K562 (cell line): ENCODE results near the gene HOXD12. TPM values are rescaled to one million over a fixed set of nuclear protein-coding genes. Genes with fewer than 3 reads are reported as not detected.

ENCODE experiments used
- ATAC-seq: fragments of 200-7000 bp; cut with Tn5 transposase; 3 replicates; pipeline ENCODE4 v1.9.1; 2020; ENCODE audit warnings: moderate library complexity
- BruUV-seq: library from RNA; stranded (reverse); fragments of 400-500 nt; replicated peaks from 2 replicates; lab custom pipeline; 2021; lab: Mats Ljungman, UMichigan
- CTCF ChIA-PET: fragments of 300-600 bp; formaldehyde crosslinking; extraction: SDS; loops from one replicate; lab custom pipeline; 2021; ENCODE audit warnings: low intra/inter-chr PET ratio; lab: Yijun Ruan, JAX
- POLR2A ChIA-PET: fragments of 300-600, 350-650 bp; sonication (Branson Sonifier 250); formaldehyde crosslinking; extraction: SDS; loops from one replicate; lab custom pipeline; 2021; ENCODE audit warnings: antibody characterized with exemption, inconsistent platforms; lab: Yijun Ruan, JAX
- DNase-seq, 4 experiments: peaks; one replicate each; pipeline versions ENCODE4 v3.0.0 to v3.0.0-alpha.2; 2011 to 2018; ENCODE audit warnings: low spot score in 3 of 4, mixed read lengths in 3 of 4; ENCODE audit errors: extremely low read depth in 1 of 4
- FAIRE-seq: peaks from 2 replicates; lab custom pipeline; 2011; peaks lifted over from hg19 to GRCh38; lab: Jason Lieb, UNC
- H2AFZ ChIP-seq: 2 replicates; pipeline ENCODE4 v1.6.0; 2011; ENCODE audit warnings: low read depth, low read length, control low read depth, inconsistent platforms
- H3K27ac ChIP-seq: fragments of 200-600 bp; 3 replicates; pipeline ENCODE4 v1.8.0; 2011; ENCODE audit warnings: low read depth, mild to moderate bottlenecking, control low read depth, inconsistent platforms, low read length, moderate library complexity, mixed read lengths; ENCODE audit errors: extremely low read depth
- H3K27me3 ChIP-seq, 2 experiments: fragments of 300-600 bp in 1 of 2; 2 replicates in 1 of 2; 3 replicates in 1 of 2; pipeline versions ENCODE4 v1.6.0 to v1.8.0; 2011; ENCODE audit warnings: inconsistent platforms in 2 of 2, low read length in 2 of 2, mild to moderate bottlenecking in 1 of 2, mixed read lengths in 1 of 2, moderate library complexity in 1 of 2; ENCODE audit not compliant: control insufficient read depth in 2 of 2, insufficient read depth in 2 of 2
- H3K36me3 ChIP-seq: fragments of 300-600 bp; 3 replicates; pipeline ENCODE4 v1.8.0; 2011; ENCODE audit warnings: mild to moderate bottlenecking, low read length, inconsistent platforms; ENCODE audit not compliant: control insufficient read depth, insufficient read depth
- H3K4me1 ChIP-seq, 2 experiments: fragments of 200-600 bp in 1 of 2; replicated peaks in 1 of 2; 2 replicates in 1 of 2; 3 replicates in 1 of 2; pipeline versions ENCODE4 v1.5.1 to v1.8.0; 2011; ENCODE audit warnings: inconsistent platforms in 2 of 2, low read length in 2 of 2, mild to moderate bottlenecking in 1 of 2, mixed read lengths in 1 of 2, moderate library complexity in 1 of 2; ENCODE audit not compliant: control insufficient read depth in 2 of 2, insufficient read depth in 2 of 2
- H3K4me2 ChIP-seq: 2 replicates; pipeline ENCODE4 v1.6.1; 2011; ENCODE audit warnings: low read length, control low read depth, inconsistent platforms, mixed read lengths; ENCODE audit not compliant: insufficient read depth
- H3K4me3 ChIP-seq: fragments of 200-600 bp; sonication (generic), shearing (Covaris generic); 2 replicates; pipeline ENCODE4 v1.5.1; 2016; ENCODE audit warnings: control low read depth, inconsistent platforms
- H3K79me2 ChIP-seq: fragments of 200-600 bp; 3 replicates; pipeline ENCODE4 v1.8.0; 2011; ENCODE audit warnings: low read length, inconsistent platforms; ENCODE audit not compliant: control insufficient read depth, insufficient read depth
- H3K9ac ChIP-seq, 2 experiments: 2 replicates each; pipeline versions ENCODE4 v1.6.0 to v1.6.1; 2011; ENCODE audit warnings: low read depth in 2 of 2, low read length in 2 of 2, control low read depth in 1 of 2, inconsistent platforms in 1 of 2, mild to moderate bottlenecking in 1 of 2, mixed read lengths in 1 of 2; ENCODE audit not compliant: insufficient read depth in 1 of 2
- H3K9me1 ChIP-seq: one replicate; pipeline ENCODE4 v1.6.0; 2011; ENCODE audit warnings: inconsistent platforms, mild to moderate bottlenecking, low read length, moderate library complexity; ENCODE audit not compliant: control insufficient read depth, insufficient read depth
- H3K9me3 ChIP-seq: replicated peaks from 2 replicates; pipeline ENCODE4 v1.5.1; 2011; ENCODE audit warnings: low read depth, low read length, inconsistent platforms; ENCODE audit not compliant: control insufficient read depth, insufficient read depth
- H4K20me1 ChIP-seq: replicated peaks from 2 replicates; pipeline ENCODE4 v1.6.1; 2011; ENCODE audit warnings: low read length, inconsistent platforms, mixed read lengths; ENCODE audit not compliant: control insufficient read depth, insufficient read depth
- ADNP ChIP-seq: fragments of 200-800 bp; sonication (Bioruptor generic); IDR thresholded peaks from 2 replicates; pipeline ENCODE4 v1.6.1; 2016; ENCODE audit warnings: missing genetic modification characterization, missing compliant biosample characterization
- DMBX1 ChIP-seq: fragments of 250-450 bp; sonication (Bioruptor Pico); IDR thresholded peaks from 2 replicates; pipeline ENCODE4 v1.8.0; 2022; ENCODE audit warnings: inconsistent platforms, mild to moderate bottlenecking, moderate library complexity, borderline replicate concordance
- FOXK2 ChIP-seq, 2 experiments: fragments of 450-650 bp; IDR thresholded peaks in 1 of 2; conservative IDR thresholded peaks in 1 of 2; 2 replicates each; pipeline ENCODE4 v1.6.1; 2016; ENCODE audit warnings: low read depth in 2 of 2, mild to moderate bottlenecking in 1 of 2
- GABPA ChIP-seq: fragments of 200-800 bp; sonication (Bioruptor generic); conservative IDR thresholded peaks from 2 replicates; pipeline ENCODE4 v1.6.1; 2016; ENCODE audit warnings: low read depth, missing genetic modification characterization, missing compliant biosample characterization
- GTF2E2 ChIP-seq: fragments of 200-800 bp; sonication (Bioruptor generic); IDR thresholded peaks from 2 replicates; pipeline ENCODE4 v1.6.1; 2016; ENCODE audit warnings: missing genetic modification characterization, missing compliant biosample characterization
- HMBOX1 ChIP-seq: sonication (generic); IDR thresholded peaks from 2 replicates; pipeline ENCODE4 v1.6.1; 2016
- ILK ChIP-seq: fragments of 450-650 bp; IDR thresholded peaks from 2 replicates; pipeline ENCODE4 v1.6.1; 2016; ENCODE audit warnings: missing genetic modification characterization, low read depth, mild to moderate bottlenecking, missing compliant biosample characterization, moderate library complexity, borderline replicate concordance
- PHB2 ChIP-seq: fragments of 450-650 bp; IDR thresholded peaks from 2 replicates; pipeline ENCODE4 v1.6.1; 2017; ENCODE audit warnings: low read depth
- RBM22 ChIP-seq: fragments of 200-400 bp; formaldehyde crosslinking; IDR thresholded peaks from 2 replicates; pipeline ENCODE4 v1.6.1; 2018; ENCODE audit warnings: low read length, low read depth; ENCODE audit not compliant: poor library complexity, severe bottlenecking
- ZNF143 ChIP-seq: sonication (generic); formaldehyde crosslinking; IDR thresholded peaks from 2 replicates; pipeline ENCODE4 v1.9.0; 2022; ENCODE audit warnings: mild to moderate bottlenecking, missing genetic modification reagents
- ZNF24 ChIP-seq: fragments of 450-650 bp; IDR thresholded peaks from 2 replicates; pipeline ENCODE4 v1.6.1; 2016
- ZNF561 ChIP-seq: fragments of 450-650 bp; formaldehyde crosslinking; conservative IDR thresholded peaks from 2 replicates; pipeline ENCODE4 v1.4.0; 2020; ENCODE audit warnings: mild to moderate bottlenecking, moderate library complexity
- in situ Hi-C: fragments of 300-500 bp; cut with MboI; formaldehyde crosslinking; loops from 4 replicates; pipeline ENCODE4 v1.15.0; 2018; ENCODE audit warnings: inconsistent platforms, mixed read lengths
- intact Hi-C: fragments of 100-400 bp; cut with micrococcal nuclease; formaldehyde crosslinking; loops from 2 replicates; pipeline ENCODE4 v1.14.2; 2022
- polyA plus RNA-seq, 8 experiments: library from polyadenylated mRNA; depleted of rRNA in 4 of 8; stranded (reverse) in 5 of 8; unstranded in 3 of 8; fragments of >200 nt; fragmentation: Nextera tagmentation in 2 of 8; fragmentation: Illumina TruSeq in 1 of 8; extraction: Ambion mirVana in 2 of 8; extraction: Trizol in 1 of 8; gene quantifications; 2 replicates each; pipeline versions ENCODE4 v1.2.1 to v1.2.3, GENCODE V29; 2011 to 2014; ENCODE audit warnings: inconsistent platforms in 1 of 8, missing spikeins in 1 of 8
- total RNA-seq, 7 experiments: library from RNA; depleted of rRNA in 6 of 7; stranded (reverse); fragments of >200 nt in 6 of 7; fragmentation: Illumina TruSeq in 2 of 7; extraction: Trizol in 2 of 7; gene quantifications; 2 replicates each; pipeline versions ENCODE4 v1.2.1 to v1.2.3, GENCODE V29; 2011 to 2021; ENCODE audit warnings: low replicate concordance in 1 of 7
- TF ChIP-seq, protein P1 (sequence below): fragments of 450-650 bp; formaldehyde crosslinking; IDR thresholded peaks from 2 replicates; pipeline ENCODE4 v1.4.0; 2022; ENCODE audit warnings: mild to moderate bottlenecking, moderate library complexity

The HOXD12 gene
- total and polyA plus RNA-seq, 9 of the 15 experiments (the other 6 are each of a cell fraction or from before 2014, with no cell fraction given) = not detected

DNA sequence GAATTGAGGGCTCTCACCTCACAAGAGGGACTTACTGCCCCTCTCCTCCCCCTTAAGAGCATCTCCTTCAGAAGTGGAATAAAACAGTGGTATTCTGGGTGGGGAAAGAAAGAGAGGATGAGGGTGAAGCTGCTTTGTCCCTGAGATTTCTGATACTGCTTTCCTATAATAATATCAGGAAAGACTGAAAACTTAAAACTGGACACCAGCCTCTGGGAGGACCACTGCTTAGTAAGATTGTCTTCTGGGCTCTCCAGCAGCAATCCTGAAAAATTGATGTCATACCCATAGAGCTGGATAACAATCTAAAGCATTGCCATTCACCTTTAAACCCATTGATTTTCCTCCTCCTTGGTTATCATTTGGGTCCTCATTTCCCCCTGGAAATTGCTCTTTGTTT lies 47.0 kb downstream of the HOXD12 start:
- in situ Hi-C loops (loop anchor here (25.0 kb wide), 2 partner anchors 666 to 1616 kb away; no protein-coding TSS in a partner anchor), intact Hi-C loops (loop anchor here (10.0 kb wide), 2 partner anchors 228 to 1608 kb away; no protein-coding TSS in a partner anchor)
- POLR2A ChIA-PET = no interaction called here
- no peak for FAIRE-seq
- H3K27me3 ChIP-seq = peaks cover 54 to 57% of the 10 kb centered on the region in 2 experiments
- no peak overlapping the region for H3K9ac ChIP-seq
- no peaks in the 10 kb centered on the region for H3K9me1 ChIP-seq
- H3K27ac ChIP-seq = no peak overlapping the region
- no peak for DNase-seq
- ATAC-seq = no peak
- CTCF ChIA-PET = no interaction called here
- no peaks in the 10 kb centered on the region for H3K79me2 ChIP-seq
- no peaks in the 10 kb centered on the region; the same call in 1 of the 2 replicates for H4K20me1 ChIP-seq
- TF ChIP-seq ZNF143 (CRISPR knock-in tag) = no peak
- TF ChIP-seq PHB2 = no peak
- TF ChIP-seq, protein P1, sequence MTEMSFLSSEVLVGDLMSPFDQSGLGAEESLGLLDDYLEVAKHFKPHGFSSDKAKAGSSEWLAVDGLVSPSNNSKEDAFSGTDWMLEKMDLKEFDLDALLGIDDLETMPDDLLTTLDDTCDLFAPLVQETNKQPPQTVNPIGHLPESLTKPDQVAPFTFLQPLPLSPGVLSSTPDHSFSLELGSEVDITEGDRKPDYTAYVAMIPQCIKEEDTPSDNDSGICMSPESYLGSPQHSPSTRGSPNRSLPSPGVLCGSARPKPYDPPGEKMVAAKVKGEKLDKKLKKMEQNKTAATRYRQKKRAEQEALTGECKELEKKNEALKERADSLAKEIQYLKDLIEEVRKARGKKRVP (CRISPR knock-in tag) = no peak
- no peak for TF ChIP-seq ZNF561 (CRISPR knock-in tag)
- TF ChIP-seq RBM22 = no peak
- TF ChIP-seq GTF2E2 = no peak
- no peak for TF ChIP-seq ADNP (tag)
- TF ChIP-seq ILK (tag) = no peak
- TF ChIP-seq HMBOX1 = no peak
- TF ChIP-seq ZNF24 = no peak
- TF ChIP-seq DMBX1 (CRISPR knock-in tag) = no peak
- no peak for TF ChIP-seq FOXK2 (conservative IDR thresholded peaks at IDR 0.05 in 1 of 2, IDR thresholded peaks at IDR 0.05 in 1 of 2; ENCODE audit: low read depth in 2 of 2)
- TF ChIP-seq GABPA = no peak
- BruUV-seq = no TSS peak
- H3K4me1 ChIP-seq = peaks cover 0 to 3% of the 10 kb centered on the region in 2 experiments; a peak in 1 of 5 replicates
- H3K4me2 ChIP-seq = no peak overlapping the region
- H3K4me3 ChIP-seq = no peak overlapping the region
- no peaks in the 10 kb centered on the region for H3K36me3 ChIP-seq
- H3K9me3 ChIP-seq = no peaks in the 10 kb centered on the region
- H2AFZ ChIP-seq = no peak overlapping the region
